GM21825 (cell line): ENCODE results near the gene PTGES3L.
"Not testable (repeated sequence)": the region's sequence is repeated elsewhere in the genome, so short reads cannot be mapped to it uniquely, and the experiment has no call there.

Experiments used
- ATAC-seq: cut with Tn5 transposase; IDR thresholded peaks from one replicate; pipeline ENCODE4 v1.9.1; 2021; ENCODE audit warnings: mild to moderate bottlenecking, moderate library complexity; ENCODE audit not compliant: unreplicated experiment

Gene PTGES3L

DNA sequence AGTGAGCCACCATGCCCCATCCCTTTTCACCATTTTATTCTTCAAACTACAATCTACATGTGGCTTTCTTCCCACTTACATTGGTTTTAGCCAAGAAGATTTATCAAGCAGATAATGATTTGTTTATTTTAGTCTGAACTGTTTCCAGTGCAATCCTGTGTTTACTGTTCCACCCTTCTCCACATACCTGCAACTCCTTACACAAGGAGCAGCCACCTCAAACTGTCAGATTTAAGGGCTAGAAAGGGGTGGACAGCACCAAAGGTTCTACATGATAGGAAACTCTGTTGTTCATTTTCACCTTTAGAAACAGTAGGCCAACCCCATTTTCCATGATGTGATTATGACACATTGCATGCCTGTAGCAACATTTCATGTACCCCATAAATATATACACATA, 2.4 kb upstream of the PTGES3L start:
- no peak for ATAC-seq

DNA sequence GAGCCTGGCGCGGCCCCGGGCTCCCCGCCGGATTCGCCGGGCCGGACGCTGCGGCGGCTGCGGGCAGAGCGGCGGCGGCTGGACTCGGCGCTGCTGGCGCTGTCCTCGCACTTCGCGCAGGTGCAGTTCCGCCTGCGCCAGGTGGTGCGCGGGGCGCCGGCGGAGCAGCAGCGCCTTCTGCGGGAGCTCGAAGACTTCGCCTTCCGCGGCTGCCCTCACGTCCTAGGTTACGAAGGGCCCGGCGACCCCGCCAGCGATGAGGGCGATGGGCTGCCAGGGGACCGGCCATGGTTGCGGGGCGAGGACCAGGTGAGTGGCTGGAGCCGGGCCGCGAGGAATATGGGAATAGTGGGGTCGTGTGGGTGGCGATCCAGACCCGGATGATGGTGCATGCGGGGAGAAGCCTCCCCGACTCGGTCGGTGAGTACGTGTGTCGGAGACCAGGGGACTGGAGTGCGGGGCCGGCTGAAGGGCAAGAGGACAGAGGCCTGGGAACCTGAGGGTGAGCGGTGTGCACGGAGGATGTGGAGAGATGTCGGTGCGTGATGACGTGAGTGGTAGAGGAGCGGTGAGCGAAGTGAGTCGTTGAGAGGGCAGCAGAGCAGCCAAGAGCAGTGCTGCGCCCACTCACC, 1.0 kb upstream of the PTGES3L start:
- ATAC-seq: peak; percentile 30

DNA sequence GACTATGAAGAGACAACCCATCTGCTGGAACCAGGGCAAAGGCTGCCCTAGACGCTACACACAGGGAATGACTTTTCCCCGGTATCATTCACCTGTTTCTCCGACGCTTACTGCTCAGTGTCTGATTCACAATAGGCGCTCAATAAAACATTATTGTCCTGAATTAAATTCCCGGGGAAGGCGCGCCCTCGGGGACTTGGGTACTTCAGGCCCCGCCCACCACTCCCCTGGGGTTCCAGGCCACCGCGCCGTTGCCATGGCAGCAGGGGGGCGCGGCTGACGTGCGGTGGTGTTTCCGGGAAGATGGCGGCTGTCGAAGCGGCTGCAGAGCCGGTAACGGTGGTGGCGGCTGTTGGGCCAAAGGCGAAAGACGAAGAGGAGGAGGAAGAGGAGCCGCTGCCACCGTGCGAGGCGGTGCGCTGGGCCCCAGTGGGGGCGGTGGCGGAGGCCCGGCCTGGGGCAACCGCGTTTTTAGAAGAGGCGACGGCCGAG, 440 bp upstream of the PTGES3L start, which contains the start of gene RUNDC1:
TSS of gene RUNDC1 (plus strand) at position 292 of the 492 bp plus-strand sequence. CDS start at position 304, 12 bp downstream.
- ATAC-seq: peak; percentile 71

DNA sequence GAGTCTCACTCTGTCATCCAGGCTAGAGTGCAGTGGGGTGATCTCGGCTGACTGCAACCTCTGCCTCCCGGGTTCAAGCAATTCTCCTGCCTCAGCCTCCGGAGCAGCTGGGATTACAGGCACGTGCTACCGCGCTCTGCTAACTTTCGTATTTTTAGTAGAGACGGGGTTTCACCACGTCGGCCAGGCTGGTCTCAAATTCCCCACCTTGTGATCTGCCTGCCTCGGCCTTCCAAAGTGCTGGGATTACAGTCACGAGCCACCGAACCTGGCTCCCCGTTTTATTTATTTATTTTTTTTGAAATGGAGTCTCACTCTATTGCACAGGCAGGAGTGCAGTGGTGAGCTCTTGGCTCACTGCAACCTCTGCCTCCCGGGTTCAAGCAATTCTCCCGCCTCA, 4.2 kb downstream of the PTGES3L start:
- not testable (repeated sequence) for ATAC-seq

DNA sequence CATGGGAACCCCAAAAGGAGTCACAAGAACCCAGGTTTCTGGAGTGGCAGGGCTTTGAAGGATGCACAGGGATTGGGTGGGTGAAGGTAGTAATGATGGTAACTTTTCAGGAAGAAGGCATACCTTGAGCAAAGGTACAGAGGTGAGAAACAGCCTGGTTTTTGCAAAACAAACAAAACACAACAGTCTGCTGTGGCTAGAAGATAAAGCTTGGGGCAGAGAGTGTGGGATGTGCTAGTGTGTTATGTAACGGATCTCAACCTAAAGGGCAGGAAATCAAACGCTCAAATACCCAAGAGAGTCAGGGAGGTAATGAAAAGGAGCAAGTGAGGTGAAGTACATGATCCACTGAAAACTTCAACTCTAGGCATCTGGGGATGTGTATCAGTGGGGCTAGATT, 4.6 kb downstream of the PTGES3L start:
- ATAC-seq: no peak

DNA sequence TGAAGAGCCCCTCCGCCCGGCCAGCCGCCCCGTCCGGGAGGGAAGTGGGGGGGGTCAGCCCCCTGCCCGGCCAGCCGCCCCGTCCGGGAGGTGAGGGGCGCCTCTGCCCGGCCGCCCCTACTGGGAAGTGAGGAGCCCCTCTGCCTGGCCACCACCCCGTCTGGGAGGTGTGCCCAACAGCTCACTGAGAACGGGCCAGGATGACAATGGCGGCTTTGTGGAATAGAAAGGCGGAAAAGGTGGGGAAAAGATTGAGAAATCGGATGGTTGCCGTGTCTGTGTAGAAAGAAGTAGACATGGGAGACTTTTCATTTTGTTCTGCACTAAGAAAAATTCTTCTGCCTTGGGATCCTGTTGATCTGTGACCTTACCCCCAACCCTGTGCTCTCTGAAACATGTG, 6.6 kb downstream of the PTGES3L start:
- not testable (repeated sequence) for ATAC-seq

DNA sequence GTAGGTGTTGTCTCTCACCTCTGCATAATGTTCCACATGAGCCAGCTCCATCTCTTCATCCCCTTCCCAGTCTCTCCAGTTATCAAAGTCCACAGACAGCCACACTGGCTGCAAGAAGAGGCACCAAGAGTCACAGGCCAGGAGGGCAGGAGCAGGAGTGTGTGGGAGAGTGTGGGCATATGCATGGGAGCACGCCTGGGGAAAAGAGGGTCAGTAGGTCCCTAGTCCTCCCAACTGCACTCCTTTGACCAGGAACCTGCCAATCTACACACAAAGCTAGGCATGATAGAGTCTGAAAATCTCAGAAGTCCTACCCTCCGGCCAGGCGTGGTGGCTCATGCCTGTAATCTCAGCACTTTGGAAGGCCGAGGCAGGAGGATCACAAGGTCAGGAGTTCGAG, 8.3 kb downstream of the PTGES3L start:
- ATAC-seq: no peak

DNA sequence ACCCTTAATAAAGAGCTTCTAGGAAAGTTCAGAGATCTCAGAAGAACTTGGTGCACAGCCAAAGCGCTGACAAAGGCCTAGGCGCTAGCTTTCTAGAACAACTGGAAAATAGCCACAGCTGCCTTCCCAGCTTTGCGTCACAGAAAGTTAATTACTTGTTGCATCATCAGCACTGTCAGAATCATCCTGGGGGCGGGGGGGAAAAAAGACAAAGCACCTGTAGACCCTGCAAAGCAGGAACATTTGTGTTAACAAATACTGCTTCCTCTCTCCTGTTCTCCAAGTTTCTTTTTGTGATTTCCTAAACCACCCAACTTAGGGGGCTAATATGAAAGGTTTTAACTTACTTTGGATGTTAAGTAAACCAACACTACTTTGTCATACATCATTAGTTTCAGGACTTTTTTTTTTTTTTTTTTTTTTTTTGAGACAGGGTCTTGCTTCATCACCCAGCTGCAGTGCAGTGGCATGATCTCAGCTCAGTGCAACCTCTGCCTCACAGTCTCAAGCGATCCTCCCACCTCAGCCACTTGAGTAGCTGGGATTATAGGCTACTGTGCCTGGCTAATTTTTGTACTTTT, 10.8 kb downstream of the PTGES3L start:
- no peak for ATAC-seq

DNA sequence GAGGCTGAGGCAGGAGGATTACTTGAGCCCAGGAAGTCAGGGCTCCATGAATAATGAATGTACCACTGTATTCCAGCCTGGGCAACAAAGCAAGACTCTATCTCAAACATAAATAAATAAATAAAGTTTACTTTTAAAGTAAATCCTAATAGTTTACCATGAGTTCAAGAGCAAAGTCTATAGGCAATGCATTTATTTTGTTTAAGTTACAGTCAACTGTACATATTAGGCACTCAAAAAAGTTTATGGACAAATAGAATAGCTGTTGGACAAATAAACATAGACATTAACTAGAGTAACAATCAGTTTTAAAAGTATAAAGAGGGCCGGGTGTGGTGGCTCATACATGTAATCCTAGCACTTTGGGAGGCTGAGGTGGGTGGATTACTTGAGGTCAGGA, 12.0 kb downstream of the PTGES3L start:
- ATAC-seq: no peak

DNA sequence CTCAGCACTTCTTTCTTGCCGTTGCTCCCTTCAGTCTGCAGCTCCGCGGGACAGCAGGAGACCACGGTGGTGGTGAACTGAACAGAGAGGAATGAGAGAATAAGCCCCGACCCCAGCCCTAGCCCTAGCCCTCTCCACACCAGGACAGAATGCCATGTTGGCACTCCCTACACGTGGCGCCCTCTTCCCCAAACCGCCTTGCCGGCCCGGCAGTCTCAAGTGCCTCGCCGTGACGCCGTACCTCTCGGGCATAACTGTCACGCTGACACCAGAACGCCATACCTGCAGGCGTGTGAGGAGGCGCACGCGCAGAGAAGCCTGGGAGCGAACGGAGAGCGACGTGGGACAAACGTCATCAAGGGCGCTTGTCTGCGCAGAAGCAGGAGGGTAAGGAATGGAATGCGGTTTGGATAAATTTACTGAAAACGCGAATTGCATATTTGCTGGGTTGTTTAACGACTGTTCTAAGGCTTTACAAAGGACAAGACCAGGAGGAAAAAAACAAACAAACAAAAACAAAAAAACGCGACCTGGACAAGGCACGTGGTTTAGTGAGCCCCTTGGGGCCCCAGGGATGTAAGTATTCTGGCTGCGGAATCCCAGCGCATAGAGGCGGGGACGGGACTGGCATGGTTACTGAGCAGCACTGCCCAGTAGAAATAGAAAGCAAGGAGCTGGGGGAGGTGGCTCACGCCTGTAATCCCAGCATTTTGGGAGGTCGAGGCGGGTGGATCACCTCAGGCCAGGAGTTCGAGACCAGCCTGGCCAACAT, 15.5 kb downstream of the PTGES3L start, which contains the start of gene AARSD1:
TSS of gene AARSD1 (minus strand) at position 294 of the 772 bp plus-strand sequence. CDS start at position 280, 14 bp downstream.
- peak; percentile 77 for ATAC-seq

DNA sequence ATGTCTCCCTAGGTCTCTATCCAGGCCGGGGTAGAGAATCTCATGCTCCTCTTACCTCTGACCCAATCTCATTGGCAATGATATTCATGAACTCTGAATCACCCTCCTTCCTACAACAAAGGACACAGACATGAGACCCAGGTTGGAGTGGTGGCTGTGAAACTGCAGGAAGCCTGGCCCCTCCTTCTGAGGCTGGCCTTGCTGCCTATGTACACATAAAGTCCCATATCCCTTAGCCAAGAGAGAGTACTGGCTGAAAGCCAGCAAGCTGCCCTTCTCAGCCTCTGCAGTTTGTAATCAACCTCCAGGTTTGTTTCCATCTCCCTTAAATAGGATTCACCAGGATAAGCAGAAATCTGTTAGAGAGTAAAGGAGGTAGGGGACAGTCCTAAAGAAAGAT, 26.2 kb downstream of the PTGES3L start:
- ATAC-seq: no peak

DNA sequence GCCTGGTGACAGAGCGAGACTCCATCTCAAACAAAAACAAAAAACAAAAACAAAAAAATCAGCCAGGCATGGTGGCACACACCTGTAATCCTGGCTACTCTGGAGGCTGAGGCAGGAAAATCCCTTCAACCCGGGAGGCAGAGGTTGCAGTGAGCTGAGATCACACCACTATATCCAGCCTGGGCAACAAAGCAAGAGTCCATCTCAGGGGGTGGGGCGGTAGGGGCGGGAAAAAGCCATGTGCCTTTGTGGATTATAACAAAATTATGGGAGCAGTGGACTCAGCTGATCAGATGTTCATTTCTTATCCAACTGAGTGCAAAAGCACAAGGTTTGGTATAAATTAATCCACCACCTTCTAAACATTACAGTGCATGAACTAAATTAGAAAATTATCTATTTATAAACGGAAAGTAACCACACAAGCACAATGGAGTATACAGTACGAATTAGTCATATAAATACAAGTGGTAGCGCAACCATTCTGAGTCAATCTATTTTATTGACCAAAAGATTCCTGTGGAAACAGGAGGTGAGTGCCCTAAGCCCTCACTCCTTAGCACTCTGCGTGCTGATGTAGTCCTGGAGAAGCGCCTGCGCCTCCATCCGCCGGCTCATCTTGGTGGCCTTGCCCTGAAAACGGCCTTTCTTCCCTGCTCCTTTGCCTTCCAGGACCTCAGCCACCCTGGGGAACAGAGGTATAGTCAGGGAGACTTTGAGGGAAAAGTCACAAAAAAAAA, 29.7 kb downstream of the PTGES3L start:
- no peak for ATAC-seq

DNA sequence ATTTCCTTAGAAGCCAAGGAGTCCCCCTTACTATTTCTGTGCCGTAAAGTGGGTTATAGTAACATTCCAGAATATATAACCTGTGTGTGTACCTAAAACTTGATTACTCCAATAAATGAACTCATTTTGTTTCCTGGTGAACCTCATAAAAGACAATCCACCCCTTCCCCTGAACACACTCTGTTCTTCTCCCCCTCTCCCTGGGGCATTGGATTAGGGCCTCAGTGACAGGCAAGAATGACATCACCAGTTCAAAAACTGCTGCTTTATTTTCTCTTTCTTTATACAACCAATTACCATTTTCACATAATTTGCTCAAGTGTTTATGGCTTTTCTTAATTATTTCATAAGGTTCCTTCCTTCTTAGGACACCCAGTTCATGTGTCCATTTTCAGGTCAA, 33.1 kb downstream of the PTGES3L start:
- ATAC-seq: no peak

DNA sequence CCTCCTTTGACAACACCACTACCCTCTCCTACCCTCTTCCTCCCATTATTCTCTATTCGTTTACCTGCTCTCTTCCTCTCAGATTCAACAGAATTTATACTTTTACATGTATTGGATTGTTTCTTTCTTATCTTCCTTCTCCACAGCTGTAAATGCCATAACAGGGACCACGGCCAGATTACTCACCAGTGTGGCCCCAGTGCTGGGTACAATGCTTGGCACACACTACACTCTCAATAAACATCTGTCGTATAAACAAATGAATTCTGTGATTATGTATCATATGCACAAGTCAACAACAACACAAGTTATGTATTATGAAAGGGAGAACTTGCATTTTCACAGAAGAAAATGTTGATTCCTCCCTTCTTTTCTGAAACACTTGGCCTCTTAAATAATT, 35.7 kb downstream of the PTGES3L start:
- ATAC-seq: no peak

DNA sequence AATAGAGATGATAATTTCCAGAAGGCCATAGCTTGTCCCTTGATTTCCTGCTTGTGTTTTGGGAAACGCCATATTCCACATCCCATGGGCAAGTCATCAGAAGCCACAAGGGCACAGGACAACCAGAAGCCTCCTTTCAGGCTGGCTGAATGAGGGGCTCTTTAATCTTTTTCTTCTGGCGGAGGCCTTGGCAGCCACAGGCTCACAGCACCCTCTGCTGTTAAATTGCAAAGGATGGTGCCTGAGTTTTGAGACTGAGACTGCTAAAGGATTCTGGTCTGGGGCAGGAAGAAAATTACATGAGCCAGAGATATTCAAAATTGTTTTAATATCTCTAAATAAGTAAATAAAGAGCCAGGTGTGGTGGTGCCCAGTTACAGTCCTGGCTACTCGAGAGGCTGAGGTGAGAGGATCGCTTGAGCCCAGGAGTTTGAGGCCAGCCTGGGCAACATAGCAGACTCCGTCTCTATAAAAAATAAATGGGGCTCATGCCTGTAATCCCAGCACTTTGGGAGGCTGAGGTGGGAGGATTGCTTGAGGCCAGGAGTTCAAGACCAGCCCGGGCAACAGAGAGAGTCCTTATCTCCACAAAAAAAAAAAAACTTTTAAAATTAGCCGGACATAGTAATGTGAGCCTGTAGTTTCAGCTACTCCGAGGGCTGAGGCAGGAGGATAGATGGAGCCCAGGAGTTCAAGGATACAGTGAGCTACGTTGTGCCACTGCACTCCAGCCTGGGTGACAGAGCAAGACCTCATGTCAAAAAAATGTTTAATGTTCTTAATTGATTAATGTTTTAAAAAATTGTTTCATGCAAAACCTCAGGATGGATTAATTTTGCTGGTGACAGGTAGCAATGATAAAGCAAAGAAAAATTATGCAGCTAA, 41.9 kb downstream of the PTGES3L start:
- no peak for ATAC-seq

DNA sequence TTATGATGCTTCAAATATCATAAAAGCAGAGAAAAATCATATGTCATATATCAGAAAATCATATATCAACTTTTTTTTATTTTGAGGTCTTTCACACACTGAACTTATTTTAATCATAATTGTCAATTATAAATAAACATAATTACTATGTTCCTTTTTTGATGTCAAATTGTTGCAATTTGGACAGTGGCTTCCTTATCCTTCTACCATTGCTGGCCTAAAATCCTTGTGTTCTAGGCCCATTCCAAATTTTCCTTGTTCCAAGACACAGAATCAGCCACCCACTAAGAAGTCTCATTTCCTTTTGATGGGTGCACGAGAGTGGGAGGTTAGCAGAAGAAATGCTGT, 50.4 kb downstream of the PTGES3L start:
- ATAC-seq: no peak

DNA sequence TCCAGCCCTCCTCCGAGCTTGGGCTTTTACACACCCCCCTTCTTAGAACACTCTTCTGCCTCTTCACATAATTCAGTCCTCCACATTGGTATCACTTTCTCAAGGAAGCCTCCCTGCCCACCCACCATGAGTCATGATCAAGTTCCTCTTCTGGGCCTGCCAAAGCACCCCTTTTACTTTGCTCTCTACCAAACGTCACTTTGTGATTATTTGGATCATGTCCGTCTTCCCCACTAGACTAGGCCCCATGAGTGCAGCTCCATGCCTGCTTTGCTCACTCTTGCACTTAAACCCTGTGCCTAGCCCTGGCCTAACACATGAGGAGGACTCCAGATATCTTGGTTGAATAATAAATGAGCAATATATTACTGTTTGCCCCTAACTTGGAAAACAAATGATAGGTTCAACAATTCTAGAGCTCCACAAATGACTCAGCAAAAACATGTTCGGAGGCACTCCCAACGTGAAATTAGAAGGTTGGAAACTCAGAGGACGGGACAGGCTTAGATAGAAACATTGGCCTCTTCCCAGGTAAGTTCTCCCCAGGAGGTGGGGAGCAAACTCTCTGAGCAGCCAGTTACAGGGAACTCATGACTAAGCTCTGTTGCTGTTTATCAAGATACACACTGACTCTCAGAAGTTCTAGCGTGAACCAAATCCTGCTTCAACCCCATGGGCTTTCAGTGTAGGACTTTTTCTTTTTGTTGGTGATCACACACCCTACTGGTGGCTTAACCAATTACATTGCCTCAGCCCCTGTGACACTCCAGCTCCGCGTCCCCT, 51.0 kb downstream of the PTGES3L start:
- no peak for ATAC-seq

DNA sequence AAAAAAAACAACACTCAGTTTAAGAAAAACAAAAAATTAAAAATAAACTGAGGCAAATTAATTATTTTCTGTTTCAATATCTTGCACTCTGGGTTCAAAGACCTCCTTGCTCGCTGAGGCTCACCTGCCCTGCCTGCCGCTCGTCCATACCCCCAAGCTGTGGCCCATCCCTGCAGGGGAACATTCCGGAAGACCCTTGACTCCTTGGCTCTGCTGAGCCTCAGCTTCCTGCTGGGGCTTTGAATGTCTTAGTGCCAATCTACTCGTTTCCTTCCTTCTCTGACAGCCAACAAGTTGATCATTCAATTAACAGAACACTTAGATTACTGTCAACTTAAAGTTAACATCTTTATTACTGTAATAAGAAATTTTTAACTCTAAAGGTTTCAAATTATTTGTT, 55.0 kb downstream of the PTGES3L start:
- no peak for ATAC-seq

DNA sequence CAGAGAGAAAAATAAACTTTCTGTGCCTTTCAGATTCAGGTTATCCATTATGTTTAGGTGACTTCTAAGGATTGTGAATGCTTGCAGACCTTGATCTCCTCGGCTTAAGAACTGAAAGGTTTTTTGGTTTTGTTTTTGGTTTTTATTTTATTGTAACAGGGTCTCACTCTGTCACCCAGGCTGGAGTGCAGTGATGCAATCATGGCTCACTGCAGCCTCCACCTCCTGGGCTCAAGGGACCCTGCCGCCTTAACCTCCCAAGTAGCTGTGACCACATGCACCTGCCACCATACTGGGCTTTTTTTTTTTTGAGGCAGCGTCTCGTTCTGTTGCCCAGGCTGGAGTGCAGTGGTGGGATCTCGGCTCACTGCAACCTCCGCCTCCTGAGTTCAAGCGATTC, 56.4 kb downstream of the PTGES3L start:
- not testable (repeated sequence) for ATAC-seq
